GM12865 (cell line): ENCODE measurements around the gene MPRIP.

Experiments
- DNase-seq: peaks from one replicate; pipeline ENCODE4 v3.0.0; 2010; ENCODE audit warnings: low read depth
- H3K4me3 ChIP-seq: 2 replicates; pipeline ENCODE4 v1.5.1; 2011; ENCODE audit warnings: mild to moderate bottlenecking, low read depth, low read length, control low read depth
- TF ChIP-seq, protein P1 (sequence below): IDR thresholded peaks from 2 replicates; pipeline ENCODE4 v1.5.1; 2011; ENCODE audit warnings: low read length, control low read depth, low read depth, inconsistent platforms; ENCODE audit not compliant: insufficient read depth; ENCODE audit errors: missing control alignments

The MPRIP gene

DNA sequence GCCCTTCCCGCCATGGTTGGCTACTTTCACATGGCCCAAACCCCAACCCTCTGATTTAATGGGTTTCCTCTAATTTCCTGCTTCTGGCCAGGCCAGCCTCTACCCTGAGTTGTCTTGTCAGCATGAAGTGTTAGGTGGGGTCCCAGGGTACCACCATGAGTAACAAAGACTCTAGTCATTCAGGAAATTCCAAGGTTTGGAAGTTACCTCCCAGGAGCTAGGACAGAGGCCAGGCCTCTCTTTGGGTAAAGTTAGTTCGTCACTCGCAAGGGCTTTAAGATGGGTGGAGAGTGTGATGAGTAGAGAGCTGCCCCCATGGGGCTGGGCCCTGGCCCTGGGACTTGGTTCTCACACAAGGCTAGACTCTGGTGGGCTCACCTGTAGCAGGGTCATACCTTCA is 109.3 kb downstream of the MPRIP start:
- TF ChIP-seq, protein P1, sequence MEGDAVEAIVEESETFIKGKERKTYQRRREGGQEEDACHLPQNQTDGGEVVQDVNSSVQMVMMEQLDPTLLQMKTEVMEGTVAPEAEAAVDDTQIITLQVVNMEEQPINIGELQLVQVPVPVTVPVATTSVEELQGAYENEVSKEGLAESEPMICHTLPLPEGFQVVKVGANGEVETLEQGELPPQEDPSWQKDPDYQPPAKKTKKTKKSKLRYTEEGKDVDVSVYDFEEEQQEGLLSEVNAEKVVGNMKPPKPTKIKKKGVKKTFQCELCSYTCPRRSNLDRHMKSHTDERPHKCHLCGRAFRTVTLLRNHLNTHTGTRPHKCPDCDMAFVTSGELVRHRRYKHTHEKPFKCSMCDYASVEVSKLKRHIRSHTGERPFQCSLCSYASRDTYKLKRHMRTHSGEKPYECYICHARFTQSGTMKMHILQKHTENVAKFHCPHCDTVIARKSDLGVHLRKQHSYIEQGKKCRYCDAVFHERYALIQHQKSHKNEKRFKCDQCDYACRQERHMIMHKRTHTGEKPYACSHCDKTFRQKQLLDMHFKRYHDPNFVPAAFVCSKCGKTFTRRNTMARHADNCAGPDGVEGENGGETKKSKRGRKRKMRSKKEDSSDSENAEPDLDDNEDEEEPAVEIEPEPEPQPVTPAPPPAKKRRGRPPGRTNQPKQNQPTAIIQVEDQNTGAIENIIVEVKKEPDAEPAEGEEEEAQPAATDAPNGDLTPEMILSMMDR = no peak
- no peak for DNase-seq
- no peak overlapping the region for H3K4me3 ChIP-seq

DNA sequence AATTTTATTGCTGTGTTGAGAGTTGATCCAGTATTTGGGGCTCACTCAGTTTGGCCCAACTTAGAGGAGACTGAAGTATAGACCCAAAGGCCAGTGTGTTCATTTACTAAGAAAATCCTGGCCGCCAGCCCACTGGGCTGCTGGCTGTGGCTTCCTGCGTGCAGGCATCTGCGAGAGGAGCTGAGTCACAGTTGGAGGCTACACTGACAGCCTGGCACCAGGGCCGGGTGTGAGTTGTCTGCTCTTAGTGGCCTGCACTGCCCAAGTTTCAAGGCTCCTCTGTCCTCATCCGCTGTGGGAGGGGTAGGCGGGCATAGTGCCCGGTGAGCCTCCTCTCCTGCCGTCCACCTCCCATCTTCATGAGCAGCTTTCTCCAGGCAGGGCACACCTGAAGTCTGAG is 109.7 kb downstream of the MPRIP start:
- DNase-seq = peak; percentile 15

DNA sequence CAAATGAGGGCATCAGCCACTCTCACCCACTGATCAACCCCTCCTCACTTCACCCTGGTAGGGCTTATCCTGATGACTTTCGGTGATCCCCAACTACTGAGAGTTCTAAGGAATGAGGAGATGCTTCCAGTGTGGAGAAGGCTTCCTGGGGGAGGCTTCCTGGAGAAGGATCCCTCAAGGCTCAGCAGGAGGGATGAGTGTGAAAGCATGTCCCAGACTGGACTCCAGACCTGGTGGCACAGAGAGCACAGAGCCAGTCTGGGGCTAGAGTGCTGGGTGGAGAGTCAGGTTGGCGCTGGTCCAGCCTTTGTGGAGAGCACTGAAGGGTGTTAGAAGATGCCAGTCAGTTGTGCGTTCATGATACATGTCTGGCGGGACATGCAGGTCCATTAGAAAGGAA is 110.1 kb downstream of the MPRIP start:
- DNase-seq = no peak
- TF ChIP-seq, protein P1 = no peak
- H3K4me3 ChIP-seq = no peak overlapping the region

More for the DNA sequence above, 109.7 kb downstream of the MPRIP start:
- H3K4me3 ChIP-seq = no peak overlapping the region
- TF ChIP-seq, protein P1 = no peak

DNA sequence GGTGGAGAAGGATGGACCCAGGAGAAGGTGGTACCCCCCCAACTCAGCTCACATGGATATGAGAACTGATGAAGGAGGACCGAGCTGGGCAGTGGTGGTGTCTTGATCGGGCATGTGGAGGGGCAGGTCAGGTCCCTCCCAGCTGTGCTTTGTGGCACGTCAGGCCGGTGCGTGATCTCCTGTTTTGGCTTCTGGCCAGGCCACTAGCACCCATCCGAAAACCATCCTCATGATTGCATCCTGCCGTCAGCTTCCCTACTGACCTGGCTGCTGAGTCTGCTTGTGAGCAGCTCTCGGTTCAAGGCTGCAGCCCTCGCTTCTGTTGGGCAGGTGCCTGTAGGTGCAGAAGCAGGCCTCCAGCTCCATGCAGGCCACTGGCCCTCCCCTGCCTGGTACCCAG is 110.8 kb downstream of the MPRIP start:
- TF ChIP-seq, protein P1 = no peak
- no peak overlapping the region for H3K4me3 ChIP-seq
- DNase-seq = no peak

DNA sequence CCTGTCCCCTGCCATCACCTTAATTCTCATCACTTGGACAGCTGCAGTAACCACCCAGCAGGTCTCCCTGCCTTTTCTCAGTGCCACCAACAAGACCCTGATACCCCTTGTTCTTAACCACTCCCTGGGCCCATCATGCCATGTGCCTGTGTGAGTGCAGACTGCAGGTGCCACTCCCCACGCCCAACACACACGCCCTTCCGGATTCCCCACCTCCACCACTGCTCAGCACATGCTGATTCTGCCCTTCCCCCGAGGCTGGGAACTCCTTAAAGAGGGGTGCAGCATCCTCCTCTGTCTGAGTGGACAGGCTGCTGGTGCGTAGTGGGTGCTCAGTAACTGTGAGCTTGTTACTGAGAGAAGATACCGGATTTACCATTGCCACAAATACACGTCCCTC is 111.5 kb downstream of the MPRIP start:
- no peak for DNase-seq
- H3K4me3 ChIP-seq = no peak overlapping the region
- TF ChIP-seq, protein P1 = no peak

DNA sequence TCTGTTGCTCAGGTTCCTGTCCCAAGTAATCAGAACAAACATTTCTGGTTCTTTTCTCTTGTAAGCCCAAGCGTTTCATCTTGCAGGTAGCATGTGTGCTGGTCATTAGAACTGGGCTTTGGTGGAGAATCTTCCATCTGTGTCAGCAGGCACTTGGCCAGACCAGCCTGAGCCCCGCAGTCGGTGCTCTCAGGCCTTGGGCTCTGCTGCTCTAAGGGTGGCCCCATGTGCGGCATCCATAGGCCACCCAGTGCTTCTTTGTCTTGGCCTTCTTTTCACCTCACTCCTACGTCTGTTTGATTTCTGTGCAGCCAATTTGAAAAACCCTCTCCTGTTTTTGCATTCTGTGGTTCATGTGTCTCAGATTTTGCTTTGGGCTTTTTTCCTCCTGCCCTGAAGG is 112.3 kb downstream of the MPRIP start:
- no peak for DNase-seq
- no peak overlapping the region for H3K4me3 ChIP-seq
- TF ChIP-seq, protein P1 = no peak

DNA sequence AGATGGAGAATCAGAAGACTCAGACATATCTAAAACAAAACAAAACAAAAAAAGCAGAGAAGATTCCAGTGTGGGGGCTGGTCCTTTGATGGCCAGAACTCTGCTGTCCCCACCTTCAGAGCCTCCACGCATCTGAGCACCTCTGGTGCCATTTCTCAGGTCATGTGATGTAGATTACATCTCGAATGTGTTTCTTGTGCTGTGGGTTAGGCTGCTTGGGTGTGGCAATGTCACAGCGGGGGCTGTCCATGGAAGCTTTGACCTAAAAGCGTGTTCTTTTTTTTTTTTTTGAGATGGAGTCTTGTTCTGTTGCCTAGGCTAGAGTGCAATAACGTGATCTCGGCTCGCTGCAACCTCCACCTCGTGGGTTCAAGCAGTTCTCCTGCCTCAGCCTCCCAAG is 112.7 kb downstream of the MPRIP start:
- no peak for DNase-seq
- TF ChIP-seq, protein P1 = no peak
- H3K4me3 ChIP-seq = no peak overlapping the region
